HG03342 (cell line): ENCODE data around the gene CACFD1.

Source experiments
- ATAC-seq: cut with Tn5 transposase; IDR thresholded peaks from one replicate; pipeline ENCODE4 v1.9.1; 2021; ENCODE audit warnings: mild to moderate bottlenecking, moderate library complexity; ENCODE audit not compliant: unreplicated experiment

Gene CACFD1

GRCh38 chr9:133496861-133497842, 37.4 kb downstream of the CACFD1 start:
- no peak for ATAC-seq

GRCh38 chr9:133499132-133499891, 39.5 kb downstream of the CACFD1 start:
- no peak for ATAC-seq

- no peak for ATAC-seq
These were observed 40.1 kb downstream of the CACFD1 start for GRCh38 chr9:133499892-133500270.

- no peak for ATAC-seq
These were observed 42.3 kb downstream of the CACFD1 start for GRCh38 chr9:133502112-133502511.

- no peak for ATAC-seq
These were observed 45.5 kb downstream of the CACFD1 start for GRCh38 chr9:133505186-133505830.

- ATAC-seq, result no peak
These were observed 46.3 kb downstream of the CACFD1 start for GRCh38 chr9:133505901-133506652.

GRCh38 chr9:133506653-133507038, 46.9 kb downstream of the CACFD1 start:
- no peak for ATAC-seq

- ATAC-seq, result no peak
These were observed 47.6 kb downstream of the CACFD1 start for GRCh38 chr9:133507246-133507965.

- no peak for ATAC-seq
These were observed 48.3 kb downstream of the CACFD1 start for GRCh38 chr9:133508046-133508445.

- ATAC-seq, result no peak
These were observed 49.7 kb downstream of the CACFD1 start for GRCh38 chr9:133509179-133510083.

GRCh38 chr9:133510926-133511505, 51.2 kb downstream of the CACFD1 start:
- no peak for ATAC-seq

GRCh38 chr9:133511607-133512006, 51.8 kb downstream of the CACFD1 start:
- no peak for ATAC-seq

GRCh38 chr9:133512253-133513213, 52.8 kb downstream of the CACFD1 start:
- no peak for ATAC-seq

GRCh38 chr9:133513214-133514100, 53.7 kb downstream of the CACFD1 start:
- no peak for ATAC-seq

- no peak for ATAC-seq
These were observed 54.9 kb downstream of the CACFD1 start for GRCh38 chr9:133514460-133515239.

- no peak for ATAC-seq
These were observed 55.4 kb downstream of the CACFD1 start for GRCh38 chr9:133515240-133515610.
